Smooth muscle cell of the pulmonary artery (primary cell): ENCODE results near the gene CHIA. TPM values are rescaled to one million over a fixed set of nuclear protein-coding genes. Genes with fewer than 3 reads are reported as not detected.

Source experiments
- total RNA-seq: library from RNA; depleted of rRNA; stranded (reverse); fragments of >200 nt; gene quantifications from 2 replicates; pipeline ENCODE4 v1.2.3, GENCODE V29; 2014

The CHIA gene
- total RNA-seq, result not detected in 2 replicates

GRCh38 chr1:111290630-111291029 lies at the start of gene CHIA:
Gene CHIA, plus strand, starts transcription at chr1:111290851. Its CDS starts 19,617 bp downstream, at chr1:111310468.

Other genes with a start within 250 kb of the CHIA start
- 65.6 and 70.9 TPM in 2 replicates for gene DRAM2, start 150.8 kb upstream of the CHIA start, total RNA-seq
- 35.5 and 48.4 TPM in 2 replicates for gene CEPT1, start 150.6 kb upstream of the CHIA start, total RNA-seq
- 3.7 and 4.1 TPM in 2 replicates for gene DENND2D, start 90.2 kb upstream of the CHIA start, total RNA-seq
- 6.0 and 13.9 TPM in 2 replicates for gene CHI3L2, start 63.1 kb upstream of the CHIA start, total RNA-seq
- gene OVGP1, start 136.9 kb downstream of the CHIA start, total RNA-seq, result 0.33 and 1.6 TPM in 2 replicates
- 26.7 and 35.2 TPM in 2 replicates for gene WDR77, start 158.4 kb downstream of the CHIA start, total RNA-seq
- gene ATP5PB, start 158.6 kb downstream of the CHIA start, total RNA-seq, result 209 and 236 TPM in 2 replicates
- 0.13 TPM in 2 replicates for gene C1orf162, start 183.1 kb downstream of the CHIA start, total RNA-seq
- not detected in 2 replicates for gene ADORA3, start 212.8 kb downstream of the CHIA start, total RNA-seq
- gene TMIGD3, start 212.8 kb downstream of the CHIA start, total RNA-seq, result not detected in 2 replicates